ENCODE data around the gene ZCCHC4. TPM values are rescaled to one million over a fixed set of nuclear protein-coding genes. Genes with fewer than 3 reads are reported as not detected.

ZCCHC4 gene
- total RNA-seq, 4 donors from 2014 or later = 5.6 to 13.9 (median 10.0) TPM

DNA sequence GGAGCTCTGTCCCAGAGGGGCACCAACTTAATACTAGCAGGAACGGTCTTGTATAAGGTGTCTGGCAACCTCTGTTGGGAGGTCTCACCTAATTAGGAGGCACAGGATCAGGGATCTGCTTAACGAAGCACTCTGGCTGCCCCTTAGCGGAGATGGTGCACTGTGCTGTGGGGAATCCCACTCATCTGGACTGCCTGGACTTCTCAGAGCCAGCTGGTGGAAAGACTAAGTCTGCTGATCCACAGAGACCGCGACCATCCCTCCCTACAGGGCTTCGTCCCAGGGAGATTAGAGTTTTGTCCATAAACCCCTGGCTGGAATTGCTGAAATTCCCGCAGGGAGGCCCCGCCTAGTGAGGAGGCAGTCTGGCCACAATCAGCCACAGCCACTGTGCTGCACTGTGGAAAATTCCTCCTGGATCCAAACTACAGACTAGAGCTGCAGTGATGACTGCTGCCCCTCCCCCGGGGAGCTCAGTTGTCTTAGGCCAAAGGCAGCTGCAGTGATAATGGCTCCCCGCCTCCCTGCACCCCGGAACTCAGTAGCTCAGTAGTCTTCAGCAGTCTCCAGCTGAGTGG is 22.0 kb upstream of the ZCCHC4 start:
- H3K36me3 ChIP-seq = no peaks in the 10 kb centered on the region
- TF ChIP-seq POLR2A (IDR thresholded peaks at IDR 0.05) (no peak), CTCF (IDR thresholded peaks at IDR 0.05) (no peak)
- WGBS, 2 donors = 93% methylated on average over 6 of the region's 11 CpGs; no CpG with 5 or more reads in 1 of the 2 donors
- H3K4me1 ChIP-seq = no peaks in the 10 kb centered on the region
- intact Hi-C loops (cut with DNase I) = loop anchor here (10.0 kb wide), 1 partner anchor 46 kb away; no protein-coding TSS in a partner anchor
- no peak for DNase-seq
- H3K9me3 ChIP-seq = no peaks in the 10 kb centered on the region
- H3K27ac ChIP-seq = no peak overlapping the region
- H3K27me3 ChIP-seq = no peaks in the 10 kb centered on the region
- no peak overlapping the region for H3K4me3 ChIP-seq

DNA sequence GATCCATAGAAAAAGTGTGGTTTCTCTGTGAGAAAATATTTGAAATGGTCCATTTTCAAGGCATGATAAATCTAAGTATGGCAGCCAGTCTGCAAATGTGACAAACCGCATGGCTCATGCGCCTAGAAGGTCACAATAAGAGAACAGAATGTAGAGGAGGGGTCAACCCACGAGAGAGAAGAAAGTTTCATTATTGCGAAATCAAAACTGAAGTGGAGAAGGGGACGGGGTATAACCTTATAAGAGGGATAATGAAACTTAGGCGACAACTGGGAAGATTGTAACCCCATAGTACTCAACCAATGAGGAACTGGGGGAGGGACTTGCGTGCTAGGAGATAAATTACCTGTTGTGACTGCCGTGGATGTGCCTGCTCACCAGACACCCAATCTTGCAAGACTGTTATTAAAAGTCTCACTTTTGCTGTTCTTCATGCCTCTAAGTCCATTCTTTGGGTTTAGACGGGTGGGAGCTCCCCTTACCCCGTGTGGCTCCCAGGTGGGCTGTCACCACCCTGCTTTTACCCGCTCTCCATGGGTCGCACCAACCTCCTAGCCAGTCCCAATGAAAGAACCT is 21.3 kb upstream of the ZCCHC4 start:
- no peaks in the 10 kb centered on the region for H3K4me1 ChIP-seq
- no peaks in the 10 kb centered on the region for H3K27me3 ChIP-seq
- intact Hi-C loops (cut with DNase I) = loop anchor here (10.0 kb wide), 1 partner anchor 46 kb away; no protein-coding TSS in a partner anchor
- DNase-seq = no peak
- no peaks in the 10 kb centered on the region for H3K36me3 ChIP-seq
- no peaks in the 10 kb centered on the region for H3K9me3 ChIP-seq
- no peak overlapping the region for H3K27ac ChIP-seq
- TF ChIP-seq POLR2A (IDR thresholded peaks at IDR 0.05) (no peak), CTCF (IDR thresholded peaks at IDR 0.05) (no peak)
- 74 to 85% methylated on average over 12 of the region's 12 CpGs for WGBS, 2 donors
- no peak overlapping the region for H3K4me3 ChIP-seq

GRCh38 chr4:25297528-25298242 is 14.9 kb upstream of the ZCCHC4 start:
- Histone ChIP-seq H3K36me3 (no peaks in the 10 kb centered on the region), H3K4me1 (peaks cover 0 to 17% (median 6%) of the 10 kb centered on the region in 3 donors), H3K27ac (no peak overlapping the region), H3K27me3 (peaks cover 0 to 5% (median 0%) of the 10 kb centered on the region in 4 donors), H3K9me3 (no peaks in the 10 kb centered on the region), H3K4me3 (no peak overlapping the region)
- WGBS, 2 donors = 71 to 82% methylated on average over 5 of the region's 5 CpGs
- TF ChIP-seq POLR2A (IDR thresholded peaks at IDR 0.05) = no peak
- no peak for TF ChIP-seq CTCF (IDR thresholded peaks at IDR 0.05)
- DNase-seq = no peak
- intact Hi-C loops (cut with DNase I) = loop anchor here (10.0 kb wide), 1 partner anchor 53 kb away; no protein-coding TSS in a partner anchor

DNA sequence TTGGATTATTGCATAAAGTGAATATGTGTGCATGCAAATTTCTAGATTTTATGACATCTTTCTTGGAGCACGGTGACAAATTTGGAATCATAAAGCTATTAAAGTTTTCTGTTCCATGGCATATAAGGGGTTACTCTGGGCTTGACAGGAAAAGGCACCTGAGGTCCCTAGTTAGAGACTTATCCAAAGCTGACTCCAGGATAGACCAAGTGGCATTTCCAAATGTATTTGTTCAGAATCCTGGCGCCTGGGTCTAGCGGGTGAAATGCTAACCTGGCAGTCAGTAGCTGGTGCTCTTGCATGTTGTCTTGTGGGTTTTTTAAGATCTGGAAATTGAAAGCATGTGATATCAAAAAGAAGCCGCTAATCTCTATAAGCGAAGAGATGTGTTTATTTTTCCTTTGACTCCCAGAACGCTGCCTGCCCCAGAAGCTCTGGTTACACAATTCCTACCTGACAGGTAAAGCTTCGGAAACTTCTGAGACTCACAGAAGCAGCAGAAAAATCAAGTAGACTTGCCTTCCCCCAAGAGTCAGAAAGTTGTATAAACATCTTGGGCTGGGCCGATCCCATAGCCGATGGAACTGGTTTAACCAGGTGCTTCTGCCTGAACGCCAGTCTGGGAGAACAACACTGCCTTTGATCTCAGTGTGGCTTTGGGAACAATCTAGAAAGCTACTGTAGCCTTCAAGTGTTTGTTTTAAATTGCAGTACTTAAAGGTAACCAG is 12.9 kb upstream of the ZCCHC4 start:
- intact Hi-C loops (cut with DNase I) = loop anchor here (10.0 kb wide), 1 partner anchor 55 kb away; no protein-coding TSS in a partner anchor
- Histone ChIP-seq H3K27ac (peak overlapping the region in 3 of 4 donors; percentile 10 to 47 (median 42)), H3K9me3 (no peaks in the 10 kb centered on the region), H3K27me3 (peaks cover 0 to 5% (median 0%) of the 10 kb centered on the region in 4 donors), H3K4me3 (no peak overlapping the region), H3K4me1 (peaks cover 0 to 17% (median 6%) of the 10 kb centered on the region in 3 donors), H3K36me3 (no peaks in the 10 kb centered on the region)
- no peak for DNase-seq
- TF ChIP-seq CTCF (IDR thresholded peaks at IDR 0.05) (peak in 3 of 6 experiments; percentile 6 to 38 (median 16)), POLR2A (IDR thresholded peaks at IDR 0.05) (no peak)
- 27 to 29% methylated on average over 9 to 10 of the region's 10 CpGs for WGBS, 2 donors

All from esophagus squamous epithelium (tissue), 5 donors.